Chondrocyte (in vitro differentiated cells): ENCODE measurements around the gene FNBP1. TPM values are rescaled to one million over a fixed set of nuclear protein-coding genes. Genes with fewer than 3 reads are reported as not detected.

ENCODE experiments used
- DNase-seq: peaks from one replicate; pipeline ENCODE4 v3.0.0; 2021; ENCODE audit warnings: mixed read lengths, low spot score
- H3K27ac Mint-ChIP-seq: one replicate; pipeline ENCODE4 v1.8.0; 2021; ENCODE audit warnings: mild to moderate bottlenecking, moderate library complexity, mixed read lengths; ENCODE audit not compliant: unreplicated experiment
- H3K27me3 Mint-ChIP-seq: 2 replicates; pipeline ENCODE4 v1.8.0; 2021; ENCODE audit warnings: low read depth, mixed read lengths
- H3K36me3 Mint-ChIP-seq: 2 replicates; pipeline ENCODE4 v1.8.0; 2021; ENCODE audit warnings: low read depth, mixed read lengths
- H3K4me1 Mint-ChIP-seq: 2 replicates; pipeline ENCODE4 v1.8.0; 2021; ENCODE audit warnings: low read depth, mild to moderate bottlenecking, mixed read lengths
- H3K4me3 Mint-ChIP-seq: one replicate; pipeline ENCODE4 v1.8.0; 2021; ENCODE audit warnings: mild to moderate bottlenecking, moderate library complexity, mixed read lengths; ENCODE audit not compliant: unreplicated experiment
- H3K9me3 Mint-ChIP-seq: 2 replicates; pipeline ENCODE4 v1.8.0; 2021; ENCODE audit warnings: low read depth, mixed read lengths
- total RNA-seq: library from RNA; stranded (reverse); gene quantifications from 3 replicates; pipeline ENCODE4 v1.2.1, GENCODE V29; 2021
- TF ChIP-seq, protein P1 (sequence below): fragments of 200-600 bp; sonication (generic); IDR thresholded peaks from 2 replicates; pipeline ENCODE4 v1.5.0; 2021; ENCODE audit warnings: antibody characterized with exemption, mild to moderate bottlenecking, moderate library complexity

The FNBP1 gene
- total RNA-seq, 1 donor from 2014 or later: 61.2 TPM

DNA sequence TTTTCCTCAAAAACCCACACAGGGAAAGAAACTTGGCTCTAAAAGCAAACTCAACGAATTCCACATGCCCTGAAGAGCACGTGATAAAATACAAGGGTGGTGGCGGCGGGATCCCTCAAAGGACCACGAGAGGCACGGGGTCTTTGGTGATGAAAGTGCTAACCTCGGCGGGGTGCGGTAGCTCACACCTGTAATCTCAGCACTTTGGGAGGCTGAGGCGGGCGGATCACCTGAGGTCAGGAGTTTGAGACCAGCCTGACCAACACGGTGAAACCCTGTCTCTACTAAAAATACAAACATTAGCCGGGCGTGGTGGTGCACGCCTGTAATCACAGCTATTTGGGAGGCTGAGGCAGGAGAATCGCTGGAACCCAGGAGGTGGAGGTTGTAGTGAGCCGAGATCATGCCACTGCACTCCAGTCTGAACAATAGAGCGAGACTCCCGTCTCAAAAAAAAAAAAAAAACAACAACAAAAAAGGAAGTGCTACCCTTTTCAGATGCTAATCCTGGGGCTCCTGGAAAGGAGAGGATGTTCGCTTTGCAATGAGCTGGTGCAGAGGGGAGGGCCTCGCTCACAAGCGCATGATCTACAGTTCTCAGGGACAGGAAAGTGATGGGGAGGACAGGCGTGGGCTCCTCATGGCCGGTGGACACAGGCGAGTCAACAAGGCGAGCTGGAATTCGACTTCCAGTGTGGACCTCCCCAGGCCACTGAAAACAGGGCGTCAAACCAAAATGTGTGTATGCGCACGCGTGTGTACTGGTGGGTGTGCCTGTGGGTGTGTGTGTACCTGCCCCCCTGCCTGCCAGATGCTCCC lies 153.7 kb downstream of the FNBP1 start:
- no peak for DNase-seq
- H3K27me3 Mint-ChIP-seq: no peaks in the 10 kb centered on the region
- H3K4me3 Mint-ChIP-seq: no peak overlapping the region
- TF ChIP-seq, protein P1, sequence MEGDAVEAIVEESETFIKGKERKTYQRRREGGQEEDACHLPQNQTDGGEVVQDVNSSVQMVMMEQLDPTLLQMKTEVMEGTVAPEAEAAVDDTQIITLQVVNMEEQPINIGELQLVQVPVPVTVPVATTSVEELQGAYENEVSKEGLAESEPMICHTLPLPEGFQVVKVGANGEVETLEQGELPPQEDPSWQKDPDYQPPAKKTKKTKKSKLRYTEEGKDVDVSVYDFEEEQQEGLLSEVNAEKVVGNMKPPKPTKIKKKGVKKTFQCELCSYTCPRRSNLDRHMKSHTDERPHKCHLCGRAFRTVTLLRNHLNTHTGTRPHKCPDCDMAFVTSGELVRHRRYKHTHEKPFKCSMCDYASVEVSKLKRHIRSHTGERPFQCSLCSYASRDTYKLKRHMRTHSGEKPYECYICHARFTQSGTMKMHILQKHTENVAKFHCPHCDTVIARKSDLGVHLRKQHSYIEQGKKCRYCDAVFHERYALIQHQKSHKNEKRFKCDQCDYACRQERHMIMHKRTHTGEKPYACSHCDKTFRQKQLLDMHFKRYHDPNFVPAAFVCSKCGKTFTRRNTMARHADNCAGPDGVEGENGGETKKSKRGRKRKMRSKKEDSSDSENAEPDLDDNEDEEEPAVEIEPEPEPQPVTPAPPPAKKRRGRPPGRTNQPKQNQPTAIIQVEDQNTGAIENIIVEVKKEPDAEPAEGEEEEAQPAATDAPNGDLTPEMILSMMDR: no peak
- H3K36me3 Mint-ChIP-seq: peaks cover 11% of the 10 kb centered on the region
- H3K4me1 Mint-ChIP-seq: peaks cover 61% of the 10 kb centered on the region
- no peaks in the 10 kb centered on the region for H3K9me3 Mint-ChIP-seq
- H3K27ac Mint-ChIP-seq: no peak overlapping the region

DNA sequence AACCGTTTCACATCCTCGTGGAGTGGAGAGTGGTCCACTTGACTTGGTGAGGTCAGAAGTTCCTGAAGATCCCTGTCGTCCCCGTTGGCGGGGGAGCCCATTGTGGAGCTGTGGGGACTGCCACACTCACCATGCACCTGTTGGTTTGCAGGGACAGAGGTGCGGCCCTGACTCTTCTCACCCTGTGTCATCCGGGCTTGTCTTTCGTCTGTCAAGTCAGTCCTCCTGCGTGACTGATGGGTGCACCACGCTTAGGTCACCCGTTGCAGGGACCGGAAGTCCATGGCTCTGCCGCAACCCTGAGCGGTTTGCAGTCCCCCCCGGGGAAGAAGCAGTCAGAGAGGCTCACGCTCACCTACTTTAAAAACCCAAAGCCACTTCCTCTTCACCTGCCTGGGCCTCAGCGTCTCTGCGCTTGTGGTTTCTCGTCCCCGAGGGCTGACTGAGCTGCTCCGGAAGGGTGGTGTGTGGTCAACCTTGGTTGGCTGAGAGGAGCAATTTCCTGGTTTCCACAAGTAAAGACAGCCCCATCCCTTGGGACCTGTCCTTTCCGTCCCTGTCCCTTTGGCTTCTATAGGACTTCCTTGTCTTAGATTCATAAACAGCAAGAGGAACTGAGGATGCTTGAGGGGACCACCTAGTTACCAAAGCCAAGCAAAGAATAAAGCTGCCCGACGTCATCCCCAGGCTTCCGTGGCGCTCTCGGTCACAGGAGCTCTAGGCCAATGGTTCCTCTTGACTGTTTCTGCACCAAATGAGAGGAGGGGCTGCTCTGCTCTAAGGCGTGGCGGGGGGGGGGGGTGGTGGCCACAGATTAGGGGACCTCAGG lies 154.5 kb downstream of the FNBP1 start:
- H3K36me3 Mint-ChIP-seq: peaks cover 10% of the 10 kb centered on the region
- TF ChIP-seq, protein P1: no peak
- H3K27ac Mint-ChIP-seq: no peak overlapping the region
- H3K4me1 Mint-ChIP-seq: peaks cover 67% of the 10 kb centered on the region
- H3K9me3 Mint-ChIP-seq: no peaks in the 10 kb centered on the region
- DNase-seq: no peak
- H3K4me3 Mint-ChIP-seq: no peak overlapping the region
- H3K27me3 Mint-ChIP-seq: no peaks in the 10 kb centered on the region

DNA sequence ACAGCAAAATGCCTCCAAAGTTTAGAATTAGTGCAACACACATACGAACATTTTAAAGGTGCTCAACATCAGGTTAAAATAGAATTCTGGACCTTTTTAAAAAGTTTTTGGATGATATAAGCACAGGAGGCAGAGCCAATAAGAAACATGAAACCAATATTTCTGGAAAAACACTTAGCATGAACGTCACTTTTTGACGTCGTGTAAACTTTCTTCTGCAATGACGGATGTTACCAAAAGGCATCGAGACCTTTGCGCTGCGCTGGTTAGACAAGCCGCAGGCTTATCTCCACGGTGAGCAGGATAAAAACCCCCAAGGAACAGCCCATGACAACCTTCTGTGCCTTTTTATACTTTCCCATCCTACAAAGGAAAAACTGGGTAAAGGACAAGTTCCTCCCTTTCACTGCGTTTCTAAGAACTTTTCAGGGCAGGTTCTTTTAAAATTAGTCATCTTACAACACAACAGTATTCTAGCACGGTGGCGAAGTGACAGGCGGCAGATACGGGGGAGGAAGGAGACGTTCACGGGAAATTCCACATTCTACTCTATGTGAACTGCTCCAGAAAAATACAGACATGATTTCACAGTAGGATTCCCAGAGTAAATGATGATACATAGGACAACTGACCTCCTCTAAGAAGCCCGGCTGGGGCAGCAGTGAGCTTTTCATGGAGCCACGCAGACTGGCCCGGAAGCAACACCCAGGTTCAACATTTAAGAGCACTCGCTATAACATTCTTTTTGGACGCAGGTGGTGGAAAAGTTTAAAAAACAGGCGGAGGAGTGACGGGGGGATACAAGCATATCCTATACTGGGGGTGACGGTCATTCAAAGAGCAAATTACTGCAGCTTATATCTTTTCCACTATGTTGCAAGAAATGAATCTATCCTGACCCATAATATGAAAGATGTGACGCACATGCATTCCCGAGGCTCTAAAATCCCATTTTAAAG lies 155.4 kb downstream of the FNBP1 start:
- no peak for DNase-seq
- TF ChIP-seq, protein P1: peak; percentile 71

DNA sequence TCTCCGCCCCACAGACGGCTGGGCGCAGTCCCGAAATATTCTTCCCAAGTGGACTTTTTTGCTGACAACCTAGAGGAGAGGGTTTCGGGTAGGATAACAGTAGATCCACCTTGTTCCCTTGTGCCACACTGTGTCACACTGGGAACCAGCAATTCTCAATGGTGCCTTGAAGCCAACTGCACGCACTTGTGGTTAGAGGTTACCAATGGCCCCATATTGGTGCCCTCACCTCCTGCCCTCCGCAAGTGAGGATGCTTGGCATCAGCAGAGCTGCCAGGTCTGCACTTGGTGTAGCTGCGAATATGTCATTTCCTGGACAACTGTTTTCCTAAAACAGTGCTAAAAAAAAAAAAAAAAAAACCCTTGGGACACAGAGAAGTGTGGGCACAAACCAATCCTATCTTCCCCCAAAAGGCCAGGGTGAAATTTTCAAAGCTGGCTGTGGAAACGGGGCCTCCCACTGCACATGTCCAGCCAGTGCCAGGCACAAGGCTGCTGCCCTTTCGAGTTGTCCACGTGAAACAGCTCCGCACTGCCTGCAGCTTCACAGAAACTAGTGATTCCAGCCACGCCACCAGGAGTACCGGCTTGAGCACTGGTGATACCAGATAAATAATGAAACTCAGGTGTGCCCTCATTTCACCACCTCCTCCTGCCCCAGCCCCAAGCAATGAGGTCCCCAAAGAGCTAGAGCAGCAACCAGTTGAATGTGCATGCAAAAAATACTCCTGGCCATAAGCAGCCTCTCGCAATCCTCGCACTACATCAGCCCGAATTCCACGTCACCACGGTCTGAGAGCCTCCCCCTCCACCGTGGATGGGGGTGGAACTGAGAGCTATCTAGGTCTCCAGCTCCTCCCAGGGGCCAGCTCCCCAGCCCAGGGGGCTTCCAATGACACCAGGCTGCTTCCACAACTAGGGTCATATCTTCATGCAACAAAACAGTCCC lies 156.5 kb downstream of the FNBP1 start:
- no peak for DNase-seq

More for the DNA sequence above, 155.4 kb downstream of the FNBP1 start:
- peak overlapping the region; percentile 88 for H3K27ac Mint-ChIP-seq
- no peaks in the 10 kb centered on the region for H3K9me3 Mint-ChIP-seq
- H3K27me3 Mint-ChIP-seq: no peaks in the 10 kb centered on the region
- H3K36me3 Mint-ChIP-seq: peaks cover 10% of the 10 kb centered on the region
- peak overlapping the region; percentile 44 for H3K4me3 Mint-ChIP-seq
- peaks cover 61% of the 10 kb centered on the region for H3K4me1 Mint-ChIP-seq

More for the DNA sequence above, 156.5 kb downstream of the FNBP1 start:
- no peaks in the 10 kb centered on the region for H3K27me3 Mint-ChIP-seq
- H3K27ac Mint-ChIP-seq: peak overlapping the region; percentile 63
- H3K36me3 Mint-ChIP-seq: peaks cover 12% of the 10 kb centered on the region
- H3K4me3 Mint-ChIP-seq: peak overlapping the region; percentile 6
- H3K4me1 Mint-ChIP-seq: peaks cover 50% of the 10 kb centered on the region
- TF ChIP-seq, protein P1: no peak
- H3K9me3 Mint-ChIP-seq: no peaks in the 10 kb centered on the region
